ENCODE results near the gene RASL11B.

- TF ChIP-seq, protein P1, sequence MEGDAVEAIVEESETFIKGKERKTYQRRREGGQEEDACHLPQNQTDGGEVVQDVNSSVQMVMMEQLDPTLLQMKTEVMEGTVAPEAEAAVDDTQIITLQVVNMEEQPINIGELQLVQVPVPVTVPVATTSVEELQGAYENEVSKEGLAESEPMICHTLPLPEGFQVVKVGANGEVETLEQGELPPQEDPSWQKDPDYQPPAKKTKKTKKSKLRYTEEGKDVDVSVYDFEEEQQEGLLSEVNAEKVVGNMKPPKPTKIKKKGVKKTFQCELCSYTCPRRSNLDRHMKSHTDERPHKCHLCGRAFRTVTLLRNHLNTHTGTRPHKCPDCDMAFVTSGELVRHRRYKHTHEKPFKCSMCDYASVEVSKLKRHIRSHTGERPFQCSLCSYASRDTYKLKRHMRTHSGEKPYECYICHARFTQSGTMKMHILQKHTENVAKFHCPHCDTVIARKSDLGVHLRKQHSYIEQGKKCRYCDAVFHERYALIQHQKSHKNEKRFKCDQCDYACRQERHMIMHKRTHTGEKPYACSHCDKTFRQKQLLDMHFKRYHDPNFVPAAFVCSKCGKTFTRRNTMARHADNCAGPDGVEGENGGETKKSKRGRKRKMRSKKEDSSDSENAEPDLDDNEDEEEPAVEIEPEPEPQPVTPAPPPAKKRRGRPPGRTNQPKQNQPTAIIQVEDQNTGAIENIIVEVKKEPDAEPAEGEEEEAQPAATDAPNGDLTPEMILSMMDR (IDR thresholded peaks at IDR 0.05) = no peak
- no peak for TF ChIP-seq POLR2A (IDR thresholded peaks at IDR 0.05)
Observed at GRCh38 chr4:52836120-52836519, 26.0 kb upstream of the RASL11B start.

Data from tibial nerve (tissue), 3 donors.